ENCODE results near the gene LIMK2. TPM values are rescaled to one million over a fixed set of nuclear protein-coding genes. Genes with fewer than 3 reads are reported as not detected.

The LIMK2 gene
- total RNA-seq, 1 donor = 25.0 TPM

DNA sequence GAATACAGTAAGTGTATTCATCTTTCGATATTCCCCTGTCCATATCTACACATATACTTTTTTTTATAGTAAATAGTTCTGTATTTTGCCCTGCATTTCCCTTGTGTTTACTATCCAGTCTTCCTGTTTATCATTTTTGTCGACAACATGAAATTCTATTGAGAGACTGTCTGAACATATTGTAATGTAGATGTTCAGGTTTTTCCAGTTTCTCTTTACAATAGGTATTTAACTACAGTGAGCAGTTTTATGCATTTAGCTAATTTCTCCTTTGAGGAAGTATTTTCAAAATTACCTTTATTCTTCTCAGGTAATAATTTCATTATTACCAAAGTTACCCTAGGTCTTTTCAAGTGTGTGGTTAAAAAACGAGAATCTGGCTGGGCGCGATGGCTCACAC is 63.5 kb downstream of the LIMK2 start:
- Histone ChIP-seq H3K36me3 (ENCODE audit: insufficient read depth, low read length) (peaks cover 66% of the 10 kb centered on the region), H3K4me3 (ENCODE audit: insufficient read depth, low read length) (no peak overlapping the region), H3K4me2 (ENCODE audit: insufficient read depth, low read length) (no peak overlapping the region), H3K4me1 (ENCODE audit: insufficient read depth, low read length) (no peaks in the 10 kb centered on the region), H3K79me2 (ENCODE audit: insufficient read depth, low read length) (no peaks in the 10 kb centered on the region), H4K20me1 (ENCODE audit: insufficient read depth, low read length) (peaks cover 3% of the 10 kb centered on the region), H3K27ac (ENCODE audit: low read depth, low read length) (no peak overlapping the region), H3K9me3 (ENCODE audit: low read depth, low read length) (no peaks in the 10 kb centered on the region), H2AFZ (ENCODE audit: low read length) (no peak overlapping the region), H3K27me3 (ENCODE audit: insufficient read depth, low read length) (no peaks in the 10 kb centered on the region)
- TF ChIP-seq, protein P1, sequence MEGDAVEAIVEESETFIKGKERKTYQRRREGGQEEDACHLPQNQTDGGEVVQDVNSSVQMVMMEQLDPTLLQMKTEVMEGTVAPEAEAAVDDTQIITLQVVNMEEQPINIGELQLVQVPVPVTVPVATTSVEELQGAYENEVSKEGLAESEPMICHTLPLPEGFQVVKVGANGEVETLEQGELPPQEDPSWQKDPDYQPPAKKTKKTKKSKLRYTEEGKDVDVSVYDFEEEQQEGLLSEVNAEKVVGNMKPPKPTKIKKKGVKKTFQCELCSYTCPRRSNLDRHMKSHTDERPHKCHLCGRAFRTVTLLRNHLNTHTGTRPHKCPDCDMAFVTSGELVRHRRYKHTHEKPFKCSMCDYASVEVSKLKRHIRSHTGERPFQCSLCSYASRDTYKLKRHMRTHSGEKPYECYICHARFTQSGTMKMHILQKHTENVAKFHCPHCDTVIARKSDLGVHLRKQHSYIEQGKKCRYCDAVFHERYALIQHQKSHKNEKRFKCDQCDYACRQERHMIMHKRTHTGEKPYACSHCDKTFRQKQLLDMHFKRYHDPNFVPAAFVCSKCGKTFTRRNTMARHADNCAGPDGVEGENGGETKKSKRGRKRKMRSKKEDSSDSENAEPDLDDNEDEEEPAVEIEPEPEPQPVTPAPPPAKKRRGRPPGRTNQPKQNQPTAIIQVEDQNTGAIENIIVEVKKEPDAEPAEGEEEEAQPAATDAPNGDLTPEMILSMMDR (IDR thresholded peaks at IDR 0.05; ENCODE audit: extremely low read depth, low read depth, low read length) = no peak
- no peak for DNase-seq (ENCODE audit: insufficient read length, low spot score, missing footprints)

DNA sequence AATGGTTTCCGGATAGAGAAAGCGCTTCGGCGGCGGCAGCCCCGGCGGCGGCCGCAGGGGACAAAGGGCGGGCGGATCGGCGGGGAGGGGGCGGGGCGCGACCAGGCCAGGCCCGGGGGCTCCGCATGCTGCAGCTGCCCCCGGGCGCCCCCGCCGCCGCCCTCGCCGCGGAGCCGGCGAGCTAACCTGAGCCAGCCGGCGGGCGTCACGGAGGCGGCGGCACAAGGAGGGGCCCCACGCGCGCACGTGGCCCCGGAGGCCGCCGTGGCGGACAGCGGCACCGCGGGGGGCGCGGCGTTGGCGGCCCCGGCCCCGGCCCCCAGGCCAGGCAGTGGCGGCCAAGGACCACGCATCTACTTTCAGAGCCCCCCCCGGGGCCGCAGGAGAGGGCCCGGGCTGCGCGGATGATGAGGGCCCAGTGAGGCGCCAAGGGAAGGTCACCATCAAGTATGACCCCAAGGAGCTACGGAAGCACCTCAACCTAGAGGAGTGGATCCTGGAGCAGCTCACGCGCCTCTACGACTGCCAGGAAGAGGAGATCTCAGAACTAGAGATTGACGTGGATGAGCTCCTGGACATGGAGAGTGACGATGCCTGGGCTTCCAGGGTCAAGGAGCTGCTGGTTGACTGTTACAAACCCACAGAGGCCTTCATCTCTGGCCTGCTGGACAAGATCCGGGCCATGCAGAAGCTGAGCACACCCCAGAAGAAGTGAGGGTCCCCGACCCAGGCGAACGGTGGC is 64.5 kb downstream of the LIMK2 start:
- no peaks in the 10 kb centered on the region for H3K79me2 ChIP-seq (ENCODE audit: insufficient read depth, low read length)
- no peak overlapping the region for H3K27ac ChIP-seq (ENCODE audit: low read depth, low read length)
- H3K27me3 ChIP-seq (ENCODE audit: insufficient read depth, low read length) = no peaks in the 10 kb centered on the region
- no peak overlapping the region for H2AFZ ChIP-seq (ENCODE audit: low read length)
- TF ChIP-seq, protein P1 (IDR thresholded peaks at IDR 0.05; ENCODE audit: extremely low read depth, low read depth, low read length) = no peak
- H3K36me3 ChIP-seq (ENCODE audit: insufficient read depth, low read length) = peaks cover 70% of the 10 kb centered on the region
- H4K20me1 ChIP-seq (ENCODE audit: insufficient read depth, low read length) = peaks cover 3% of the 10 kb centered on the region
- H3K4me3 ChIP-seq (ENCODE audit: insufficient read depth, low read length) = no peak overlapping the region
- H3K4me2 ChIP-seq (ENCODE audit: insufficient read depth, low read length) = no peak overlapping the region
- no peak for DNase-seq (ENCODE audit: insufficient read length, low spot score, missing footprints)
- no peaks in the 10 kb centered on the region for H3K4me1 ChIP-seq (ENCODE audit: insufficient read depth, low read length)
- no peaks in the 10 kb centered on the region for H3K9me3 ChIP-seq (ENCODE audit: low read depth, low read length)

DNA sequence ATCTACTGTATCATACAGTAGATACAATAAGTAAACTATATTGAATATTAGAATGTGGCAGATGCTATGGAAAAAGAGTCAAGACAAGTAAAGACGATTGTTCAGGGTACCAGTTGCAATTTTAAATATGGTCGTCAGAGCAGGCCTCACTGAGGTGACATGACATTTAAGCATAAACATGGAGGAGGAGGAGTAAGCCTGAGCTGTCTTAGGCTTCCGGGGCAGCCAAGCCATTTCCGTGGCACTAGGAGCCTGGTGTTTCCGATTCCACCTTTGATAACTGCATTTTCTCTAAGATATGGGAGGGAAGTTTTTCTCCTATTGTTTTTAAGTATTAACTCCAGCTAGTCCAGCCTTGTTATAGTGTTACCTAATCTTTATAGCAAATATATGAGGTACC is 65.6 kb downstream of the LIMK2 start:
- Histone ChIP-seq H3K4me2 (ENCODE audit: insufficient read depth, low read length) (no peak overlapping the region), H3K27me3 (ENCODE audit: insufficient read depth, low read length) (no peaks in the 10 kb centered on the region), H3K36me3 (ENCODE audit: insufficient read depth, low read length) (peaks cover 63% of the 10 kb centered on the region), H3K9me3 (ENCODE audit: low read depth, low read length) (no peaks in the 10 kb centered on the region), H4K20me1 (ENCODE audit: insufficient read depth, low read length) (peaks cover 3% of the 10 kb centered on the region), H3K79me2 (ENCODE audit: insufficient read depth, low read length) (no peaks in the 10 kb centered on the region), H3K27ac (ENCODE audit: low read depth, low read length) (no peak overlapping the region), H3K4me3 (ENCODE audit: insufficient read depth, low read length) (no peak overlapping the region), H2AFZ (ENCODE audit: low read length) (no peak overlapping the region), H3K4me1 (ENCODE audit: insufficient read depth, low read length) (no peaks in the 10 kb centered on the region)
- DNase-seq (ENCODE audit: insufficient read length, low spot score, missing footprints) = no peak
- TF ChIP-seq, protein P1 (IDR thresholded peaks at IDR 0.05; ENCODE audit: extremely low read depth, low read depth, low read length) = no peak

DNA sequence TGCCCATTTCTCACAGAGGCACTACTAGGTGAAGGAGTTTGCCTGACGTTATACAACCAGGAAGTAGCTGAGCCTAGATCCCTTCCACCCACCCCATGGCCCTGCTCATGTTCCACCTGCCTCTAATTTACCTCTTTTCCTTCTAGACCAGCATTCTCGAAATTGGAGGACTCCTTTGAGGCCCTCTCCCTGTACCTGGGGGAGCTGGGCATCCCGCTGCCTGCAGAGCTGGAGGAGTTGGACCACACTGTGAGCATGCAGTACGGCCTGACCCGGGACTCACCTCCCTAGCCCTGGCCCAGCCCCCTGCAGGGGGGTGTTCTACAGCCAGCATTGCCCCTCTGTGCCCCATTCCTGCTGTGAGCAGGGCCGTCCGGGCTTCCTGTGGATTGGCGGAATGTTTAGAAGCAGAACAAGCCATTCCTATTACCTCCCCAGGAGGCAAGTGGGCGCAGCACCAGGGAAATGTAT is 66.1 kb downstream of the LIMK2 start:
- DNase-seq (ENCODE audit: insufficient read length, low spot score, missing footprints) = no peak
- H3K27ac ChIP-seq (ENCODE audit: low read depth, low read length) = no peak overlapping the region
- no peaks in the 10 kb centered on the region for H3K27me3 ChIP-seq (ENCODE audit: insufficient read depth, low read length)
- no peak overlapping the region for H3K4me3 ChIP-seq (ENCODE audit: insufficient read depth, low read length)
- H3K36me3 ChIP-seq (ENCODE audit: insufficient read depth, low read length) = peaks cover 59% of the 10 kb centered on the region
- TF ChIP-seq, protein P1 (IDR thresholded peaks at IDR 0.05; ENCODE audit: extremely low read depth, low read depth, low read length) = no peak
- no peaks in the 10 kb centered on the region for H3K79me2 ChIP-seq (ENCODE audit: insufficient read depth, low read length)
- no peaks in the 10 kb centered on the region for H3K4me1 ChIP-seq (ENCODE audit: insufficient read depth, low read length)
- no peaks in the 10 kb centered on the region for H3K9me3 ChIP-seq (ENCODE audit: low read depth, low read length)
- no peak overlapping the region for H3K4me2 ChIP-seq (ENCODE audit: insufficient read depth, low read length)
- peaks cover 6% of the 10 kb centered on the region for H4K20me1 ChIP-seq (ENCODE audit: insufficient read depth, low read length)
- no peak overlapping the region for H2AFZ ChIP-seq (ENCODE audit: low read length)
